Testis (tissue), 5 donors: ENCODE measurements around the gene FREY1. TPM values are rescaled to one million over a fixed set of nuclear protein-coding genes. Genes with fewer than 3 reads are reported as not detected.

Experiments used
- DNase-seq: peaks from one replicate; pipeline ENCODE4 v3.0.0-alpha.2; 2019
- H3K27ac ChIP-seq, 2 donors: fragments of 200-600 bp; sonication (generic); one replicate each; pipeline ENCODE4 v1.5.1; 2019
- H3K27me3 ChIP-seq: fragments of 200-600 bp; sonication (generic); one replicate; pipeline ENCODE4 v1.5.1; 2019
- H3K36me3 ChIP-seq: fragments of 200-600 bp; sonication (generic); one replicate; pipeline ENCODE4 v1.5.1; 2017; ENCODE audit warnings: low read depth; ENCODE audit errors: missing control alignments
- H3K4me1 ChIP-seq: fragments of 200-600 bp; sonication (generic); one replicate; pipeline ENCODE4 v1.5.1; 2019
- H3K4me3 ChIP-seq, 2 donors: fragments of 200-600 bp; sonication (generic); one replicate each; pipeline ENCODE4 v1.5.1; 2017 to 2019
- H3K9me3 ChIP-seq: fragments of 200-600 bp; sonication (generic); one replicate; pipeline ENCODE4 v1.5.1; 2017
- CTCF ChIP-seq, 3 experiments: fragments of 450-650 bp in 2 of 3; fragments of 200-600 bp in 1 of 3; sonication (generic) in 1 of 3; IDR thresholded peaks; one replicate each; pipeline ENCODE4 v1.5.1; 2016 to 2019; ENCODE audit warnings: antibody characterized with exemption in 3 of 3, mild to moderate bottlenecking in 2 of 3, moderate library complexity in 1 of 3
- POLR2A ChIP-seq: fragments of 450-650 bp; IDR thresholded peaks from one replicate; pipeline ENCODE4 v1.6.1; 2017; ENCODE audit warnings: antibody characterized with exemption, mild to moderate bottlenecking, moderate library complexity
- WGBS, 2 donors: methylation state at CpG; one replicate each; pipeline ENCODE4 v1.1.5; 2018; 5-methylcytosine and 5-hydroxymethylcytosine counted together
- intact Hi-C: fragments of 100-400 bp; cut with DNase I; formaldehyde crosslinking; loops from one replicate; pipeline ENCODE4 v1.15.1; 2023; ENCODE audit warnings: low total_unique reads
- long read RNA-seq, 2 donors: transcript quantifications; one replicate each; lab custom pipeline, GENCODE V29; 2026
- polyA plus RNA-seq: library from polyadenylated mRNA; stranded (reverse); fragments of 350-450 nt; fragmentation: Illumina TruSeq; extraction: RNeasy Lipid Tissue Mini Kit (QIAGEN cat#74804); gene quantifications from one replicate; pipeline ENCODE4 v1.2.3, GENCODE V29; 2014; ENCODE audit warnings: low read depth, low replicate concordance; ENCODE audit not compliant: insufficient read depth
- total RNA-seq, 2 donors: library from RNA; depleted of rRNA; stranded (reverse); fragments of >200 nt; gene quantifications; one replicate each; pipeline ENCODE4 v1.2.3, GENCODE V29; 2016

FREY1 gene, protein sequence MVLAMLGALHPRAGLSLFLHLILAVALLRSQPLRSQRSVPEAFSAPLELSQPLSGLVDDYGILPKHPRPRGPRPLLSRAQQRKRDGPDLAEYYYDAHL
- total RNA-seq: 10 to 100 TPM; 19.2 to 22.7 TPM
- polyA plus RNA-seq: 59.2 TPM
- long read RNA-seq, donor 1: 0 reads
- long read RNA-seq, donor 2: 0 reads

- no peaks in the 10 kb centered on the region for H3K4me1 ChIP-seq
- no peaks in the 10 kb centered on the region for H3K36me3 ChIP-seq
- intact Hi-C loops: no loop called here
- no peak within 1 kb of the TSS for H3K4me3 ChIP-seq
- no peak within 1 kb of the TSS for H3K27ac ChIP-seq
- no peaks in the 10 kb centered on the region for H3K9me3 ChIP-seq
- no peaks in the 10 kb centered on the region for H3K27me3 ChIP-seq
- no peak for DNase-seq
- 71 to 80% methylated on average over 8 to 16 of the region's 18 CpGs for WGBS, 2 donors
- TF ChIP-seq CTCF (IDR thresholded peaks at IDR 0.05): no peak
- no peak for TF ChIP-seq POLR2A
Measured at GRCh38 chr11:45906965-45907611, at the start of gene FREY1. Gene FREY1 (minus strand): TSS chr11:45907271. CDS start chr11:45907245, 26 bp downstream.

- intact Hi-C loops: no loop called here
- DNase-seq: no peak
Measured at GRCh38 chr11:45949992-45950407, 42.9 kb upstream of the FREY1 start.

GRCh38 chr11:45948356-45948755 lies 41.3 kb upstream of the FREY1 start:
- Histone ChIP-seq H3K27ac (no peak overlapping the region), H3K36me3 (no peaks in the 10 kb centered on the region), H3K9me3 (no peaks in the 10 kb centered on the region), H3K4me3 (no peak overlapping the region), H3K4me1 (peaks cover 8% of the 10 kb centered on the region), H3K27me3 (no peaks in the 10 kb centered on the region)
- intact Hi-C loops: no loop called here
- WGBS, 2 donors: 26 to 56% methylated on average over 3 of the region's 3 CpGs
- peak; percentile 42 for DNase-seq
- no peak for TF ChIP-seq CTCF (IDR thresholded peaks at IDR 0.05)
- no peak for TF ChIP-seq POLR2A

More at GRCh38 chr11:45949992-45950407, 42.9 kb upstream of the FREY1 start:
- Histone ChIP-seq H3K27ac (no peak overlapping the region), H3K36me3 (no peaks in the 10 kb centered on the region), H3K4me1 (peaks cover 8% of the 10 kb centered on the region), H3K9me3 (no peaks in the 10 kb centered on the region), H3K4me3 (no peak overlapping the region), H3K27me3 (no peaks in the 10 kb centered on the region)
- 89 to 100% methylated on average over 1 of the region's 1 CpG for WGBS, 2 donors
- TF ChIP-seq CTCF (IDR thresholded peaks at IDR 0.05): no peak
- no peak for TF ChIP-seq POLR2A

DNA sequence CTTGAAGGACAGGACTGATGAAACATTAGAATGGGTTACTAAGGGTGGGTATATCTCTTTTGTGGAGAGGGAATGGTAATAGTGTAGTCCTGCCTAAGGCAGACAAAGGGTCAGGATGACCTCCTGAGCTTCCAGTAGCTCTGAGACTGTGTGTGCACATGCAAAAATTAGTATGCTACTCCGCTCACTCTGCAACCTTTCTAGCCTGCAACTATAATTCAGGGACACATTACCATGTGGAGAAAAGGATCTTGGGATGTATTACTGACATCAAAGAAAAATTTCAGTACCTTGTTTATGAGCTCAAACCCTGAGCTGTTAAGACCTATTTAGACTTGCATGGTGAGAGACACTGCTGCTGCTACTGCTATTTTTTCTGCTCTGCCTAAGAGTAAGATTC lies 40.8 kb upstream of the FREY1 start:
- H3K36me3 ChIP-seq: no peaks in the 10 kb centered on the region
- DNase-seq: no peak
- WGBS, 2 donors: 76 to 79% methylated on average over 1 of the region's 1 CpG

More for the DNA sequence above, 40.8 kb upstream of the FREY1 start:
- intact Hi-C loops: no loop called here
- no peak overlapping the region for H3K4me3 ChIP-seq
- H3K27me3 ChIP-seq: no peaks in the 10 kb centered on the region
- no peaks in the 10 kb centered on the region for H3K9me3 ChIP-seq
- peaks cover 8% of the 10 kb centered on the region for H3K4me1 ChIP-seq
- H3K27ac ChIP-seq: no peak overlapping the region
- TF ChIP-seq POLR2A (no peak), CTCF (IDR thresholded peaks at IDR 0.05) (no peak)
